Caco-2 (cell line): Measurements from ENCODE around the gene USP37. TPM values are rescaled to one million over a fixed set of nuclear protein-coding genes. Genes with fewer than 3 reads are reported as not detected.
"Not testable (repeated sequence)": the region's sequence is repeated elsewhere in the genome, so short reads cannot be mapped to it uniquely, and the experiment has no call there.

Source experiments
- BruUV-seq: library from RNA; stranded (reverse); fragments of 400-500 nt; replicated peaks from 2 replicates; lab custom pipeline; 2021; lab: Mats Ljungman, UMichigan
- CTCF ChIA-PET: fragments of 300-600 bp; sonication (Branson Sonifier 250); formaldehyde crosslinking; loops from one replicate; lab custom pipeline; 2022; ENCODE audit warnings: antibody characterized with exemption; lab: Charles Lee
- POLR2A ChIA-PET: fragments of 300-600 bp; sonication (Branson Sonifier 250); formaldehyde crosslinking; loops from one replicate; lab custom pipeline; 2022; ENCODE audit warnings: antibody characterized with exemption; lab: Charles Lee
- DNase-seq, 2 experiments: peaks; one replicate each; pipeline versions ENCODE4 v3.0.0 to v3.0.0-alpha.2; 2020 to 2022
- H3K27me3 ChIP-seq: replicated peaks from 2 replicates; pipeline ENCODE4 v1.6.0; 2011; ENCODE audit warnings: low read length; ENCODE audit not compliant: control insufficient read depth, insufficient read depth
- H3K36me3 ChIP-seq: 2 replicates; pipeline ENCODE4 v1.5.1; 2011; ENCODE audit warnings: low read length; ENCODE audit not compliant: control insufficient read depth, insufficient read depth
- H3K4me1 ChIP-seq: fragments of 250-450 bp; sonication (Bioruptor Pico); 2 replicates; pipeline ENCODE4 v1.5.1; 2020; ENCODE audit warnings: mild to moderate bottlenecking
- H3K4me3 ChIP-seq: 2 replicates; pipeline ENCODE4 v1.5.1; 2011; ENCODE audit warnings: low read depth, mild to moderate bottlenecking, control low read depth, low read length
- H3K9me3 ChIP-seq: fragments of 250-450 bp; sonication (Bioruptor Pico); 2 replicates; pipeline ENCODE4 v1.5.1; 2020; ENCODE audit warnings: mild to moderate bottlenecking, moderate library complexity
- H3K27ac Mint-ChIP-seq: one replicate; pipeline ENCODE4 v1.8.0; 2022; ENCODE audit warnings: mixed read lengths; ENCODE audit not compliant: unreplicated experiment
- H3K27me3 Mint-ChIP-seq: one replicate; pipeline ENCODE4 v1.8.0; 2022; ENCODE audit warnings: mixed read lengths; ENCODE audit not compliant: insufficient read depth, unreplicated experiment
- H3K36me3 Mint-ChIP-seq: one replicate; pipeline ENCODE4 v1.8.0; 2022; ENCODE audit warnings: mild to moderate bottlenecking, mixed read lengths; ENCODE audit not compliant: insufficient read depth, unreplicated experiment
- H3K4me1 Mint-ChIP-seq: one replicate; pipeline ENCODE4 v1.8.0; 2022; ENCODE audit warnings: low read depth, mixed read lengths; ENCODE audit not compliant: unreplicated experiment
- H3K4me3 Mint-ChIP-seq: one replicate; pipeline ENCODE4 v1.8.0; 2022; ENCODE audit warnings: mild to moderate bottlenecking, moderate library complexity, mixed read lengths; ENCODE audit not compliant: unreplicated experiment
- H3K9me3 Mint-ChIP-seq: one replicate; pipeline ENCODE4 v1.8.0; 2022; ENCODE audit warnings: mixed read lengths; ENCODE audit not compliant: unreplicated experiment
- intact Hi-C: fragments of 100-400 bp; cut with micrococcal nuclease; formaldehyde crosslinking; loops from one replicate; pipeline ENCODE4 v1.10.0; 2022; ENCODE audit not compliant: unreplicated experiment
- total RNA-seq: library from RNA; stranded (reverse); gene quantifications from 2 replicates; pipeline ENCODE4 v1.2.3, GENCODE V29; 2022
- TF ChIP-seq, protein P1 (sequence below), 2 experiments: fragments of 200-600 bp in 1 of 2; IDR thresholded peaks; 1 replicate in 1 of 2; 2 replicates in 1 of 2; pipeline versions ENCODE4 v1.5.1 to v1.8.0; 2011 to 2022; ENCODE audit warnings: antibody characterized with exemption in 1 of 2, control low read depth in 1 of 2, inconsistent platforms in 1 of 2, low read depth in 1 of 2, low read length in 1 of 2, mild to moderate bottlenecking in 1 of 2, moderate library complexity in 1 of 2; ENCODE audit not compliant: insufficient read depth in 1 of 2, severe bottlenecking in 1 of 2, unreplicated experiment in 1 of 2

USP37 gene
- total RNA-seq, 1 experiment from 2014 or later = 22.2 TPM

DNA sequence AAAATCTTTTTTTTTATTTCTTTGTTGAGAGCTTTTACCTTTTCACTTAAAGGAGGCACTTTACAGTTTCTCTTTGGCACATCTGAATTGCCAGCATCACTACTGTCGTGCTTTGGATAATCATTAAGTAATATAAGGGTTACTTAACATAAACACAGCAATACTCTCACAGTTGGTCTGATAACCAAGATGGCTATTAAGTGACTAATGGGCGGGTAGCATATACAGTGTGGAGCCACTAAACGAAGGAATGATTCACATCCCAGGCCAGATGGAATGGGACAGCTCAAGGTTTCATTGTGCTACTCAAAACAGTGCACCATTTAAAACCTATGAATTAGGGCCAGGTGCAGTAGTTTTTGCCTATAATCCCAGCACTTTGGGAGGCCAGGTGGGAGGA is 28.1 kb downstream of the USP37 start:
- no peak overlapping the region for H3K4me3 ChIP-seq
- Mint-ChIP-seq H3K4me1 (no peaks in the 10 kb centered on the region), H3K4me3 (no peak overlapping the region), H3K36me3 (peaks cover 38% of the 10 kb centered on the region), H3K9me3 (no peaks in the 10 kb centered on the region), H3K27ac (no peak overlapping the region), H3K27me3 (no peaks in the 10 kb centered on the region)
- no peaks in the 10 kb centered on the region for H3K4me1 ChIP-seq
- TF ChIP-seq, protein P1, sequence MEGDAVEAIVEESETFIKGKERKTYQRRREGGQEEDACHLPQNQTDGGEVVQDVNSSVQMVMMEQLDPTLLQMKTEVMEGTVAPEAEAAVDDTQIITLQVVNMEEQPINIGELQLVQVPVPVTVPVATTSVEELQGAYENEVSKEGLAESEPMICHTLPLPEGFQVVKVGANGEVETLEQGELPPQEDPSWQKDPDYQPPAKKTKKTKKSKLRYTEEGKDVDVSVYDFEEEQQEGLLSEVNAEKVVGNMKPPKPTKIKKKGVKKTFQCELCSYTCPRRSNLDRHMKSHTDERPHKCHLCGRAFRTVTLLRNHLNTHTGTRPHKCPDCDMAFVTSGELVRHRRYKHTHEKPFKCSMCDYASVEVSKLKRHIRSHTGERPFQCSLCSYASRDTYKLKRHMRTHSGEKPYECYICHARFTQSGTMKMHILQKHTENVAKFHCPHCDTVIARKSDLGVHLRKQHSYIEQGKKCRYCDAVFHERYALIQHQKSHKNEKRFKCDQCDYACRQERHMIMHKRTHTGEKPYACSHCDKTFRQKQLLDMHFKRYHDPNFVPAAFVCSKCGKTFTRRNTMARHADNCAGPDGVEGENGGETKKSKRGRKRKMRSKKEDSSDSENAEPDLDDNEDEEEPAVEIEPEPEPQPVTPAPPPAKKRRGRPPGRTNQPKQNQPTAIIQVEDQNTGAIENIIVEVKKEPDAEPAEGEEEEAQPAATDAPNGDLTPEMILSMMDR (IDR thresholded peaks at IDR 0.05; ENCODE audit: insufficient read depth in 1 of 2, low read depth in 1 of 2, low read length in 1 of 2, severe bottlenecking in 1 of 2, unreplicated experiment in 1 of 2) = no peak
- no peak for DNase-seq
- peaks cover 3% of the 10 kb centered on the region; the same call in 1 of the 2 replicates for H3K36me3 ChIP-seq
- no peaks in the 10 kb centered on the region for H3K27me3 ChIP-seq
- no TSS peak for BruUV-seq
- intact Hi-C loops = no loop called here
- POLR2A ChIA-PET = no interaction called here
- CTCF ChIA-PET = no interaction called here
- H3K9me3 ChIP-seq = no peaks in the 10 kb centered on the region

DNA sequence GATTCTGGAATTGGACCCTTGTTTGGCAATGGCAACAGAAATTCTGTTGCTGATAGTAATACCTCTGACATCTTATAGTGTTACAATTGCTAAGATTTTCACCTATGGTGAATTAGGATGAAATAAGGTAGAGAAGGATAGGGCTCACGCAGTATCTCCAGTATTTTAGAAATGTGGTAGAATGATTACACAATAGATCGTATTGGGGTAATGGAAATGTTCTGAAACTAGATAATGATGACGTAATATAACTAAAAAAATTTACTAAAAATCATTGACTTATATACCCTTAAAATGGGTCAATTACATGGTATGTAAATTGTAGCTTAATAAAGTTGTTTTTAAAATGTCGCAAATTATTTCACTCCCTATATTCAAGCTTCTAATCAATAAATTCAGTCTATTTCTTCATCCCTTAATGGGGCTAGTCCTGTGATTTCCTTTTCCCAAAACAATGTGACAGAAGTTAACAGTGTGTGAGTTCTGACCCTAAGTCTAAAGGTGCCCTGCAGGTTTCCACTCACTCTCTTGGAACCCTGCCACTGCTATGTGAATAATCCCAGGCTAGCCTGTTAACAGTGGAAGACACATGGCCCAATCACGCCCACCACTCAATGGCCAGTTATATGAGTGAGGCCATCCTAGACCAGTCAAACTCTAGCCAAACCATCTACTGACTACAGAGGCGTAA is 31.2 kb downstream of the USP37 start:
- no peak for DNase-seq
- no peaks in the 10 kb centered on the region for H3K4me1 ChIP-seq
- Mint-ChIP-seq H3K4me1 (no peaks in the 10 kb centered on the region), H3K4me3 (no peak overlapping the region), H3K27me3 (no peaks in the 10 kb centered on the region), H3K36me3 (peaks cover 27% of the 10 kb centered on the region), H3K27ac (no peak overlapping the region), H3K9me3 (no peaks in the 10 kb centered on the region)
- H3K36me3 ChIP-seq = 0 out of 2 replicates have a peak, but pooled peaks cover 1% of the 10 kb centered on the region
- TF ChIP-seq, protein P1 (IDR thresholded peaks at IDR 0.05; ENCODE audit: insufficient read depth in 1 of 2, low read depth in 1 of 2, low read length in 1 of 2, severe bottlenecking in 1 of 2, unreplicated experiment in 1 of 2) = no peak
- POLR2A ChIA-PET = no interaction called here
- BruUV-seq = no TSS peak
- intact Hi-C loops = loop anchor here (2.0 kb wide), 1 partner anchor 42 kb away; no protein-coding TSS in a partner anchor
- no peaks in the 10 kb centered on the region for H3K27me3 ChIP-seq
- CTCF ChIA-PET = no interaction called here
- no peaks in the 10 kb centered on the region for H3K9me3 ChIP-seq
- no peak overlapping the region for H3K4me3 ChIP-seq

DNA sequence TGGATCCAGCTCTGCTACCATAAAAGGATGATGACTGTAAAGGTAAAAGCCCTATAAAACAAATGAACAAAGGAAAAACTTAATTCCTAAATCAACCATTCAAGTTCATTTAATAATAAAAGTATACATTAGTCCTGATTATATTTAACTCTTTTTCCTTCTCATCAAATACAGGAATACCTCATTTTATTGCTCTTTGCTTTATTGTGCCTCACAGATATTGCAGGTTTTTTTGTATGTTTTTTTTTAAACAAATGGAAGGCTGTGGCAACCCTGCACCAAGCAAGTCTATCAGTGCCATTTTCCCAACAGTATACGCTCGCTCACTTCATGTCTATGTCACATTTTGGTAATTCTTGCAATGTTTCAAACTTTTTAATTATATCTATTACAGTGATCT is 38.2 kb downstream of the USP37 start:
- no TSS peak for BruUV-seq

DNA sequence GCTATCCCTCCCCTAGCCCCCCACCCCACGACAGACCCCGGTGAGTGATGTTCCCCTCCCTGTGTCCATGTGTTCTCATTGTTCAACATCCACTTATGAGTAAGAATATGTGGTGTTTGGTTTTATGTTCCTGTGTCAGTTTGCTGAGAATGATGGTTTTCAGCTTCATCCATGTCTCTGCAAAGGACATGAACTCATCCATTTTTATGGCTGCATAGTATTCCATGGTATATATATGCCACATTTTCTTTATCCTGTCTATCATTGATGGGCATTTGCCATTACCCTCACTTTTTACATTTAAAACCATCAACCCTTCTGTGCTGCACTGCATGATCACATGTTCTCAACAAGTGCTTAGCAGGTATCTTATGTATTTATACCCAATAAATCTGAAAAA is 39.7 kb downstream of the USP37 start:
- H3K27me3 Mint-ChIP-seq, H3K9me3 Mint-ChIP-seq, H3K36me3 ChIP-seq, H3K27ac Mint-ChIP-seq, H3K4me3 Mint-ChIP-seq, H3K27me3 ChIP-seq, H3K4me1 Mint-ChIP-seq, H3K4me1 ChIP-seq, H3K4me3 ChIP-seq, intact Hi-C loops, BruUV-seq, DNase-seq: not testable (repeated sequence)
- ChIA-PET POLR2A (interaction anchor here (0.9 kb wide), 1 partner anchor 30 kb away, joined by 6 read pairs; no protein-coding TSS in a partner anchor), CTCF (interaction anchor here (0.6 kb wide), 1 partner anchor 468 kb away, joined by 4 read pairs; no protein-coding TSS in a partner anchor)
- peaks cover 21% of the 10 kb centered on the region for H3K9me3 ChIP-seq
- peaks cover 77% of the 10 kb centered on the region for H3K36me3 Mint-ChIP-seq

More for the DNA sequence above, 38.2 kb downstream of the USP37 start:
- DNase-seq = no peak
- TF ChIP-seq, protein P1 (IDR thresholded peaks at IDR 0.05; ENCODE audit: insufficient read depth in 1 of 2, low read depth in 1 of 2, low read length in 1 of 2, severe bottlenecking in 1 of 2, unreplicated experiment in 1 of 2) = no peak
- Mint-ChIP-seq H3K27me3 (no peaks in the 10 kb centered on the region), H3K27ac (no peak overlapping the region), H3K9me3 (peaks cover 6% of the 10 kb centered on the region), H3K36me3 (peaks cover 63% of the 10 kb centered on the region), H3K4me1 (no peaks in the 10 kb centered on the region), H3K4me3 (no peak overlapping the region)
- Histone ChIP-seq H3K36me3 (peaks cover 7% of the 10 kb centered on the region), H3K9me3 (peaks cover 7% of the 10 kb centered on the region), H3K4me1 (no peaks in the 10 kb centered on the region), H3K27me3 (no peaks in the 10 kb centered on the region), H3K4me3 (no peak overlapping the region)
- intact Hi-C loops = no loop called here
- ChIA-PET POLR2A (no interaction called here), CTCF (no interaction called here)
